ENCODE data around the gene THRSP.
"Not testable (repeated sequence)": the region's sequence is repeated elsewhere in the genome, so short reads cannot be mapped to it uniquely, and the experiment has no call there.

Gene THRSP

DNA sequence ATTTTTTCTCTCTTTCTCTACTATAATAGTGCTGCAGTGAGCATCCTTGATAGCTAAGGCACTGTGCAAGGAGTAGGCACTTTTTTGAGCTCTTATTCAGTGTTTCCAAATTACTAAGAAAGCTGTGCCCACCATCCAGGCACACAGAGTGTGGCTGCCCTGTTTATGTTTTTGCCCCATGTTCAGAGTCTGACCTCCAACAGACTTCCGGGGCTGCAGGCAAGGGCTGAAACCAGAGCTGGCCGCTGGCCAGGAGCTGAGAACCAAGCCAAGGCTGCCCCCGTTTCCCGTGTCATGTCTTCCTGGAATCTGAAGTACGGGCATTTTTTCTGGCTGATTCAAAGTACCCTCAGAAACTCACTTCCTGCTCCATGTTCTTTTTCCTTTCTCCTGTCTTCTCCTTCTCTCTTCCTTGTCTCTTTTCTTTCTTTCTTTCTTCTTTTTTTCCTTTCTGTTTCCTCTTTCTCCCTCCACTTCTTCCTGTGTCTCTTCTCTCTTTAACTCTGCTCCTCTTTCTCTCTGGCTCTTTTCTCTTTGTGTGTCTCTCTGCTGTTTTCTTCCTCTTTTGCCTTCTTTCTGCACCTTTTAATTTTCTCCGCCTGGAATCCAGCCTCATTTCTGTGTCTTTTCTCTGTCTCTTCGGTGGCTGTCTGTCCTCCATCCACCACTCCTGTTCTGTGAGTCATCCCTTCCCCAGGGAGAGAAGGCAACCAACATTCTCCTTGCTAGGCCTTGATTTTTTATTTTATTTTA is 23.6 kb upstream of the THRSP start:
- DNase-seq: peak; percentile 34

DNA sequence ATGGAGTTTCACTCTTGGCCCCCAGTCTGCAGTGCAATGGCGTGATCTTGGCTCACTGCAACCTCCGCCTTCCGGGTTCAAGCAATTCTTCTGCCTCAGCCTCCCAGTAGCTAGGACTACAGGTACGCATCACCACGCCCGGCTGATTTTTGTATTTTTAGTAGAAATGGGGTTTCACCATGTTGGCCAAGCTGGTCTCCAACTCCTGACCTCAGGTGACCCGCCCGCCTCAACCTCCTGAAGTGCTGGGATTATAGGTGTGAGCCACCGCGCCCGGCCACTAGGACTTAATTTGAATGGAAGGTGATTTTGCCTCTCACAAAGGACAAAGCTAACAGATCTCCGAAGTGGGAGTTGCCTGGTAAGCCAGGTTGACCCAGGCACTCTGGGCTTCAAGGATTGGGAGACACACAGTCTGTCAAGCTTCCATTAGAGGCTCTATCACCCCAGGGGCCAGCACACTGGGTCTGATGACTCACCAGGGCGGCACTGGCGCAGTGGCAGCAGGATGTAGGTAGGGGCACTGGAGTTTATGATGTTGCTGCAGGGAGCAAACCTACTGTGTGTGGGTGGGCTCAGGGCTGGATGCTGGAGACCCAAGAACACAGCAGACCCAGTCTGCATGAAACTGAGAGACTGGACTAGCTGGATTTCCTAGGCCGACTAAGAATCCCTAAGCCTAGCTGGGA is 22.8 kb upstream of the THRSP start:
- DNase-seq: peak; percentile 26

DNA sequence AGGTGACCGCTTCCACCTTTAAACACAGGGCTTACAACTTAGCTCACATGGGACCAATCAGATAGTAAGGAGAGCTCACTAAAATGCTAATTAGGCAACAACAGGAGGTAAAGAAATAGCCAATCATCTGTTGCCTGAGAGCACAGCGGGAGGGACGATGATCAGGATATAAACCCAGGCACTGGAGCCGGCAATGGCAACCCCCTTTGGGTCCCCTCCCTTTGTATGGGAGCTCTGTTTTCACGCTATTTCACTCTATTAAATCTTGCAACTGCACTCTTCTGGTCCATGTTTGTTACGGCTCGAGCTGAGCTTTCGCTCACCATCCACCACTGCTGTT is 22.3 kb upstream of the THRSP start:
- DNase-seq: not testable (repeated sequence)

DNA sequence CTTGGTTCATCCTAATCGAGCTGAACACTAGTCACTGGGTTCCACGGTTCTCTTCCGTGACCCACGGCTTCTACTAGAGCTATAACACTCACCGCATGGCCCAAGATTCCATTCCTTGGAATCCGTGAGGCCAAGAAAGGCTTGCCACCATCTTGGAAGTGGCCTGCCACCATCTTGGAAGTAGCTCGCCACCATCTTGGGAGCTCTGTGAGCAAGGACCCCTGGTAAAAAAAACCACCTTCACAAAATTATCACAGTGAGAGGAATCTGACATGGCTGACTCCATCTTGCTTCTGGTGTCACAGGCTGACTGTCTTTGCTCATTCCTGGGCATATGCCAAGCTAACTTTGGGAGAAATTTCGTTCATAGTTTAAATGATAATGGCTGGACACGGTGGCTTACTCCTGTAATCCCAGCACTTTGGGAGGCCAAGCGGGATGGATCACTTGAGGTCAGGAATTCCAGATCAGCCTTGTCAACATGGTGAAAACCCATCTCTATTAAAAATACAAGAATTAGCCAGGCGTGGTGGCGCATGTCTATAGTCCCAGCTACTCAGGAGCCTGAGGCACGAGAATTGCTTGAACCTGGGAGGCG is 21.7 kb upstream of the THRSP start:
- no peak for DNase-seq

DNA sequence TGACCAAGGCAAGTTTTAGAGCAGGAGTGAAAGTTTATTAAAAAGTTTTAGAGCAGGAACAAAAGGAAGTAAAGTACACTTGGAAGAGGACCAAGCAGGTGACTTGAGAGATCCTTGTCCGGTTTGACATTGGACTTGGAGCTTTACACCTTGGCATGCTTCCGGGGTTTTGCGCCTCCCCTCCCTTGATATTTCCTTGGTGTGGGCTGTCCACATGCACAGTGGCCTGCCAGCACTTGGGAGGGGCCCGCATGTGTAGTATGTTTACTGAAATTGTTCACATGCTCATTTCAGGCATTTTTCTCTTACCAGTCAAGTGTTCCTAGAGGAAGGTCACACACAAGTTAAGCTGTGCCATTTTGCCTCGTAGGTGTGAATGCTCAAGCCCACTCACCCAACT is 19.0 kb upstream of the THRSP start:
- no peak for DNase-seq

DNA sequence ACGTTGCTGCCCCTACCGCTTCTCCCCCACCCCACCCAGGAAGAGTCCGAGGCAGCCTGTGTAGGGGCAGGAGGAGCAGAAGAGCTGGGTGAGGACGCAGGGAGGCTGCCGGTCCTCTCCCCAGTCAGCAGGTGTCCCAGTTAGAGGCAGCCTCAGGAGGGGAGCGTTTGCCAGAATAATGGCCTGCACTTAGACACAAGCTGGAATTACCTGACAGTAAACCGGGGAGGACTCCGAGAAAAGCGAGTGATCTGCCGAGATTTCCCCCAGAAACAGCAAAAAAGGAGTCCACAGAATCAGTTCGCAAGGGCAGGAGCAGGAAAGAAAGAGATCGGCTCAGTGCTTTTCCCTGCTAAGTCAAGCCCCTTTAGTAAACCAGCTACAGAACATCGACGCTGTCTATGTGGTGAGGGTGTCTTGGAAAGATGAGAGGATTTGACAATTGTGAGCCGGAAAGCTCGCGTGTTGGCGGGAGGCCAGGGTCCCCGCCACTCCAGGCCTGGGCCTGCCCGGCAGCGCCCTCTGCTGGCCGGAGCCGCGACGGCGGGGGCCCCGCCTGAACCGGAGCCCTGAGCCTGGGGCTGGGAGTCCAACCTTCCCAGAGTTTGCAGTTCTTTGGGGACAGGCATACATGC is 17.7 kb upstream of the THRSP start:
- DNase-seq: peak; percentile 83

DNA sequence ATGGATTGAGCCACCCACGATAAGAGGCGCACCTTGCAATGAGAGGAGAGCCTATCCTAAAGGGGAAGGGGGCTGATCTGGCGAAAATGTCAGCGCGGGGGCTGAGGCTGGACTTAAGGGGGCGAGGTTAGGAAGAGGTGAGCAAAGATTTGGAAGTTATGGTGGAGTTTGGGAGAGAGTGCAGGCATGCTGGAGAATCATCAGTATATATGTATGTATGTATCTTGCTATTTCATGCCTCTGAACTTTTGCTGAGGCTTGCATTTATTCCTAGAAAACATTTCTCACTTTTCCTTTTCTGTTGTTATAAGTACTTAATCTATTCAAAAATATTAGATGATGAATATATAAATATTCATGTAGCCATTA is 17.2 kb upstream of the THRSP start:
- no peak for DNase-seq

DNA sequence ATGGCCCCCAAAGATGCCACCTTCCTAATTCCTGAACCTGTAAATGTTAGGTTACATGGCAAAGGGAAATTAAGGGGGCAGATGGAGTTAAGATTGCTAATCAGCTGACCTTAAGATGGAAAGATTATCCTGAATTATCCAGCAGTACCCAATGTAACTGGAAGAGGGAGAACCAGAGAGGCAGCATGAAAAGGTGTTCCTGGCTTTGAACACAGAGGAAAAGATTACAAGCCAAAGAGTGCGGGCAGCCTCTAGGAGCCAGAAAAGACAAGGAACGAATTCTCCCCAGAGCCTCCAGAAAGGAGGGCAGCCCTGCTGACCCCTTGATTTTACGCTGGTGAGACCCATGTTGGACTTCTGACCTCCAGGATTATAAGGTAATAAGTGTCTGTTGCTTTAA is 15.1 kb upstream of the THRSP start:
- DNase-seq: no peak

DNA sequence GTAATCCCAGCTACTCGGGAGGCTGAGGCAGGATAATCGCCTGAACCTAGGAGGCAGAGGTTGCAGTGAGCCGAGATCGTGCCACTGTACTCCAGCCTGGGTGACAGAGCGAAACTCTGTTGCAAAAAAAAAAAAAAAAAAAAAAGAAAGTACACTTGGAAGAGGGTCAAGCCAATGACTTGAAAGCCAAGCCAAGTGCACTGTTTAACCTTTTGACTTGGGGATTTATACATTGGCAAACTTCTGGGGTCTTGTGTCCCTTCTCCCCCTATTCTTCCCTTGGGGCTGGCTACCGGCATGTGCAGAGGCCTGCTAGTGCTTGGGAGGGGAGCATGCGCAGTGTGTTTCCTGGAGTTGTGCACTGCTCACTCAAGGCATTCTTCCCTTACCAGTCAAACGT is 14.3 kb upstream of the THRSP start:
- no peak for DNase-seq

DNA sequence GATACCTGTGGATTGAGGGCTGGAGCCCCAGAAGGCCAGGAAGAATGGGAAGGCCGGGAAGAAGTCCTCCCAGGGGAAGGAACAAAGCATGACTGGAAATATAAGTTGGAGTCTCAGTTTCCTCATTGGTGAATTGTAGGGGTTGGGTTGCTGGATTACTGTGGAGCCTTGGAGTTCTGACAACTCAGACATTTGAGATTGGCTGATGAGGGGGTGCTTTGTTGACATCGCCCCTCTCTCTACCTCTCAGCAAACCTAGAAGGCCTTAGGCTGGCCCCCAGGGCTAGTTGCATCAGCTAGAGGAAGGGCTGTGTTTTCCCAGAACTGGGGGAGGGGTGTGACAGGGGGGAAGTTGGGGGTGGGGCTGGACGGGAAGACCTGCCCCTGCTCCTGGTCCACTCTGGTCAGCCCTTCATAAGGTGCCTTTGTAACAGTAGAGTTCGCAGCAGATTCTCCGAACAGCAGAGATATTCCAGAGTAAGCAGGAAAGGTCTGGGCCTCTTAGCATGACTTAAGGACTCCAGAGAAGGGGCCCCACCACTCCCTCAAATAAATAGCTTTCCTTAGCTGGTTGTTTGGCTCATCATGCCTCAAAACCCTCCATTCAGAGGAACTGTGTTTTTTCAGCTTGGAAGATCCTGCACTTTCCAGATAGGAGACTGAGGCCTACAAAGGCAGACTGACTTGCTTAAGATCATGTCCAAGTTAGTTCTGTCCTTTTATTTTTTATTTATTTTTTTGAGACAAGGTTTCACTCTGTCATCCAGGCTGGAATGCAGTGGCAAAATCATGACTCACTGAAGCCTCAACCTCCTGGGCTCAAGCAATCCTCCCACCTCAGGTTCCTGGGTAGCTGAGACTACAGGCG is 12.5 kb upstream of the THRSP start:
- DNase-seq: no peak

DNA sequence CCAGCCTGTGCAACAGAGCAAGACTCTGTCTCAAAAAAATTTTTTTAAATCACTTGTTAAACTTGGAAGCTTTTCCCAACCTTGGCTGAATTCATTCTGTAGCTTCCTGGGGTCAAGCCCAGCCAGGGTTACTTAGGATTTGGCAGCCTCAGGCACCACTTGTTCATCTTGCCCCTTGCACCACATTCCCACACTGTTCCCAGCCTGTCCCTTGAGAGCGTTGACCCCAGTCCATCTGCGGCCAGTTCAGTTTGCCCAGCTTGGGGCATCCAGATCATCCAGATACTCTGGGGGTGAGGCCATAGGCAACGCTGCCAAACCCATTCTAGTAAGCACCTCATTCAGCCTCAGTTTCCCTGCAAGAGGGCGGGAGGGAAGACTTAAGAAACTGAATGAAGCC is 8.7 kb upstream of the THRSP start:
- DNase-seq: no peak

DNA sequence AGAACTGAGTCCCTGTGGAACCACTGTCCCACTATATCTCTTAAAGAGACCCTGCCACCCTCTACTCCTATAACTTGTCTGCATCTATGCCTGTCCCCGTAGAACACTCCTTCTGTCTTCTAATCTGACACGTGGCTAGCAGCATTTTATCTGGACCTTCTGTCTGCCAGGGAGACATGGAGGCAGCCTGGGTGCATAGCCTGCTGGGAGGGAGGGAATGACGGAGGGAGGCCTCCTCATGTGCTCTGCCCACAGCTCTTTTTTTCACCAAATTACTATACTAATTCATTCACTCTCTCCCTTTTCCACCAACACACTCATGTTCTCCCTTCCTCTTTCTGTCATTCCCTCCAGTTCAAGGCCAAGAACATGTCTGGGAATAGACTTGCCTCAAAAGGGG is 7.6 kb upstream of the THRSP start:
- DNase-seq: no peak

DNA sequence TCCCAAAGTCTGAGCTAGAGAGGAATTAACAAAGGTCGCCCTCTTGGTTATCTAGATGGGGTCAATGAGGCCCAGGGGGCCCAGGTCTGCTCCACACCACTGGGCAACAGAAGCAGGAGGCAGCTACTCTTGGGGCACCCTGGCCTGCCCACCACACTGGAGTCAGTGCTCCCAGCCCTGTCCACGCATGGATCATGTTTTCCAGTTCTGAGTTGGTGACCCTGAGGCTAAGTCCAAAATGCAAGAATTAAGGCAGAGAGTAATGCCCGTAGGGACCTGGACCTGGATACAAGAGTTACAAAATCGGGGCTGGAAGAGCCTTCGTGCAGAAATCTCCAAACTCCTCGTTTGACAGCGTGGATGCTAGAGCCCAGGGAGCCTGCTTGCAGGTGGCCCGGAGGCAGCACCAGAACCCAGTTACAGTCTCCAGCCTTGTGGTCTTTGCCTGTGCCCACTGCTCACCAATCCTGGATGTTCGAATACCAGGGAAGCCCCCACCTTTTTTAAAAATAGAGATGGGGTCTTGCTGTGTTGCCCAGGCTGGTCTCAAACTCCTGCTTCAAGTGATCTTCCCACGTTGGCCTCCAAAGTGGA is 6.1 kb upstream of the THRSP start:
- DNase-seq: no peak

DNA sequence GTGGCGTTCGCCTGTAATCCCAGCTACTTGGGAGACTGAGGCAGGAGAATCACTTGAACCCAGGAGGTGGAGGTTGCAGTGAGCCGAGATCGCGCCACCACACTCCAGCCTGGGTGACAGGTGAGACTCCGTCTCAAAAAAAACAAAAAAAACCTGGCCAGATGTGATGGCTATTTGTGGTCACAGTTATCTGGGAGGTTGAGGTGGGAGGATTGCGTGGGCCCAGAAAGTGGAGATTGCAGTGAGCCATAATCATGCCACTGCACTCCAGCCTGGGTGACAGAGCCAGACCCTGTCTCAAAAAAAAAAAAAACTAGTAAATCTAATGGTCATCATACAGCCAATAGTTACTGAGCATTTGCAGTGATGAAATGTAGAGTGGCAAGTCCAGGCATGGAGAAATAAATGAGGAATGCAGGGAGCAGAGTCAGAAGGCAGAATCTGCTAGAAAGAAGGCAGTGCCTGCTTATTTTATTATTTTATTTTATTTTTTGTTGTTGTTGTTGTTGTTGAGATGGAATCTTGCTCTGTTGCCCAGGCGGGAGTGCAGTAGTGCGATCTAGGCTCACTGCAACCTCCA is 3.8 kb upstream of the THRSP start:
- DNase-seq: not testable (repeated sequence)

DNA sequence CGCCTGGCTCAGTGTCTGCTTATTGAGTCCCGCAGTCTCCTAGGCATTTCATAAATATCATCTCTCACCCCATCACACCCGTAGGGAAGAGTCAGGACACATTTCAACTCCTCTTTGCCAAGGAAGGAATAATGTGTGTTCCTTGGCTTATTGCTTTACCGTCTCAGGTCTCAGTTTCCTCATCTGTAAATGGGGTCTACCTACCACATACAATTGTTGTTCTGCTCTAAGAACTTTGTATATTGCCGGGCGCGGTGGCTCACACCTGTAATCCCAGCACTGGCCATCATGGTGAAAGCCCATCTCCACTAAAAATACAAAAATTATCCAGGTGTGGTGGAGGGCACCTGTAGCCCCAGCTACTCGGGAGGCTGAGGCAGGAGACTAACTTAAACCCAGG is 3.1 kb upstream of the THRSP start:
- no peak for DNase-seq

DNA sequence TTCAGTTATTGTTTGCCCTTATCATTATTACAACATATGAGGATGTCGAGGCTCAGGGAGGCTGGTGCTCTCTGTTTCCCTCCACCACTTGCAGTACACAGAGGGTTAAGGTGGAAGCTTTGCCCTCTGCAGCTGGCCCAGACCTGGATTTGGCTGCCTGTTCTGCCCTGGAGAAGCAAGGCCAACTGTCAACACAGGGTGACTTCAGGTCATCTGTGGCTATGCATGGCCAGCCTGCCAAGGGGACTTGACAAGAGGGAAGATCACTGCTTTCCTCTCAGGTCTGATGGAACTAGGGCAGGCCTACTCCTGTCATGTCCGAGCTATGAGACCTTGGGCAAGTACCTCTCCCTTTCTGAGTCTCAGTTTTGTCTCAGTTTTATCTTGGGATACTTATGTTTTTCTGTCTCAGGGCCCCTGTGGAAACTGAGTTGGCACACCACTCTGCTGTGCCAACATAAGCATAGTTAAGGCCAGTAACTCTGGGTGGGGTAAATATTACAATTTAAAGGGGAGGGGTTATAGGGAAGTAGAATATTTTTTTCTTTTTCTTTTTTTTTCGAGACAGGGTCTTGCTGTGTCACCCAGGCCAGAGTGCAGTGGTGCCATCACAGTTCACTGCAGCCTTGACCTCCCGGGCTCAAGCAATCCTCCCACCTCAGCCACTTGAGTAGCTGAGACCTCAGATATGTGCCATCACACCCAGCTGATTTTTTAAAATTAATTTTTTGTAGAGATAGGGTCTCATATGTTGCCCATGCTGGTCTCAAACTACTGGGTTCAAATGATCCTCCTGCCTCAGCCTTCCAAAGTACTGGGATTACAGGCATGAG is 2.4 kb upstream of the THRSP start:
- DNase-seq: no peak

DNA sequence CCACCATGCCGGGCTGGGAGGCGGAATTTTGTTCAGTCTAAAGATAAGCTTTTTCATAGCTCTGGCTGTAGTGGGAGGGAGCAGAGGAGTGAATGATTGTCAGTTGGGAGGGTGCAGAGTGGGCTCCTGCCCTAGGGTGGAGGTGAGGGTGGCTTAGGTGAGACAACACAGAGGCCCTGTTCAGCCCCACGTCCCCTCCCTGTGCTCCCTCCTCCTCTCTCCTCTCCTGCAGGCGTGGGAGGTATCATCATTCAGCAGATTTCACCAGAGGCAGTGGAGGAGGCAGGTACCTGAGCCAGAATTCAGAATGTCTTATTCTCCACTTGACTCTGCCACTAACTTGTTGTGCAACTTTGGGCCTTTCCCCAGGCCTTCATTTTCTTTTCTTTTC is 1.7 kb upstream of the THRSP start:
- no peak for DNase-seq

DNA sequence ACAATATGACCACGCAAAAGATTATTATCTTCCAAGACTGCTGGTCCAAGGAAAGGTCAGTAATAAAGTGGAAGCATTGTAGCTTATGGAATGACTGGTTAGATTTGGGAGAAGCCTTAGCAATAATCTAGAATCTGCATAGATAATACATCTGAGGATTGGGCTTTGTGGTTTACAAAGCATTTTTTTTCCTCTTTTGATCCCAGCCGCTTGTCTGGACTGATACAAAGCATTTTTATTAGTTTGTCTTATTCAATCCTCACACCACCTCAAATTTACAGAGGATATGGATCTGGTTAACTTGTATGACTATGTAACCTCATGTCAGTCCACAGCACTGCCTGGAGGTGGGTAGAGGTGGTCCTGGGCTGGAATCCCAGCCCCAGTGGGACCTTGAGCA is 990 bp upstream of the THRSP start:
- DNase-seq: no peak

DNA sequence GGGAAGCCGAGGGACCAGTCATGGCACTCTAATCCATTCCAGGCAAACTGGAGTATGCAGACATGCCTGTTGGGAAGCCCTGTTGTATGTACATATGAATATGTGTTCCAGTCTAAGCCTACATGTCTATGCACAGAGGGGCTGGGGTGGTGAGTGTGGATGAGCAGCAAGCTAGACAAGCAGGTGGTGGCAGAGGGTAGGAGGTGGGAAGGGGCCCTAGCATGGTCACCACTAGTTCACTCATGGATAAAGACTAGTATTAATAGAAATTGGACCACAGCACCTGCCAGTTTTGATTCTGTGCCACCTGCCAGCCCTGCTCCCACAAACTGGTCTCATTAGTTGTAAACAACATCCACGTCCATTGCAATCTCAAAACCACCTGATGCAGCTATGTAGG is 1.5 kb downstream of the THRSP start:
- DNase-seq: no peak

DNA sequence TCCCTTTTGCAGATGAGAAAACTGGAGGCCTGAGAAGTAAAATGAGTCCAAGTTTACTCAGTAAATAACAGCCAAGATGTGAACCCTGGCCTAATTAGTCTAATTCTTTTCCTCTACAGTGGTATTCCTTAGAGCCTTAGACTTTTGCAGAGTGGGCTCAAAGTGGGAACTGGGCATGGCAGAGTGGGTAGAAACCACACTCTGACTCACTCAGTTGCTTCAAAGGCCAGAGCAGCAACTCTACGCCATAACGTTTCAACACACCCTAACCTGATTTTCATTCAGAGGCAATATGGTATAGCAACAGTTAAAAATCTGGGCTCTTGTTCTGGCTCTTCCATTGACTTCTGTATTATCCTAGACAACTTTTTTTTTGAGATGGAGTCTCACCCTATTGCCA is 2.8 kb downstream of the THRSP start:
- no peak for DNase-seq

DNA sequence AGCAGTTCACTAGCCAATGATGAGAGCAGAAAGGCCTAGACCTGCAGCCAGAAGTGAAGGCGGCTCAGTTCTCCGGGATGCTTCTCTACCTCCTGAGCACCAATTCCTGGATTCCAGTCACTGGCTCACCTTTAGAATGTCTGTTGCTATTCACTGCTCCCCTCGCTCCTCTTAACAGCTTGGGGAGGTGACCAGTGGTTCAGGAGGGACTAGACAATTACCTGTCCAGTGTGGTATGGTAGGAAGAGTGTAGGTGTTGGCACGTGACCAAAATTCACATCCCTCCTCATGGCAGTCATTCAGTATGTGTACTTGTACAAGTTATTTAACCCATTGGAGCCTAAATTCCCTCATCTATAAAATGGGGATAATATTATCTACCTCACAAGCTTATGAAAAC is 4.0 kb downstream of the THRSP start:
- no peak for DNase-seq

Data from activated CD4-positive, alpha-beta T cell treated with anti-CD3 and anti-CD28 coated beads for 48 hours (primary cell).